Small intestine (tissue), 7 donors: ENCODE measurements around the gene ACOX1. TPM values are rescaled to one million over a fixed set of nuclear protein-coding genes. Genes with fewer than 3 reads are reported as not detected.

ENCODE experiments used
- DNase-seq, 2 donors: peaks; one replicate each; pipeline versions ENCODE4 v3.0.0 to v3.0.0-alpha.2; 2013
- FAIRE-seq: peaks from 2 replicates; lab custom pipeline; 2012; peaks lifted over from hg19 to GRCh38; lab: Jason Lieb, UNC
- H3K27ac ChIP-seq, 3 donors: one replicate each; pipeline ENCODE4 v1.5.1; 2013; ENCODE audit warnings: low read length in 2 of 3, mild to moderate bottlenecking in 2 of 3, control low read depth in 1 of 3, inconsistent platforms in 1 of 3, low read depth in 1 of 3, moderate library complexity in 1 of 3
- H3K27me3 ChIP-seq, 3 donors: one replicate each; pipeline ENCODE4 v1.6.1; 2013; ENCODE audit warnings: low read length in 3 of 3, inconsistent platforms in 1 of 3; ENCODE audit not compliant: control insufficient read depth in 3 of 3, insufficient read depth in 3 of 3
- H3K36me3 ChIP-seq, 3 donors: one replicate each; pipeline ENCODE4 v1.6.1; 2013; ENCODE audit warnings: low read length in 3 of 3, inconsistent platforms in 1 of 3, low read depth in 1 of 3, mild to moderate bottlenecking in 1 of 3, moderate library complexity in 1 of 3; ENCODE audit not compliant: control insufficient read depth in 3 of 3, insufficient read depth in 2 of 3
- H3K4me1 ChIP-seq, 3 donors: one replicate each; pipeline ENCODE4 v1.6.1; 2013; ENCODE audit warnings: low read length in 2 of 3, inconsistent platforms in 1 of 3, low read depth in 1 of 3, mild to moderate bottlenecking in 1 of 3, moderate library complexity in 1 of 3; ENCODE audit not compliant: control insufficient read depth in 3 of 3, insufficient read depth in 2 of 3
- H3K4me3 ChIP-seq, 3 donors: one replicate each; pipeline ENCODE4 v1.5.1; 2013; ENCODE audit warnings: low read length in 3 of 3, control low read depth in 1 of 3, inconsistent platforms in 1 of 3, low read depth in 1 of 3, mild to moderate bottlenecking in 1 of 3, moderate library complexity in 1 of 3
- H3K9me3 ChIP-seq, 2 donors: one replicate each; pipeline ENCODE4 v1.6.1; 2013; ENCODE audit warnings: low read depth in 1 of 2, low read length in 1 of 2; ENCODE audit not compliant: control insufficient read depth in 2 of 2, insufficient read depth in 1 of 2
- WGBS, 3 donors: extraction: QIAGEN DNeasy Blood & Tissue Kit; methylation state at CpG; one replicate each; pipeline ENCODE4 v1.1.7; 2013; 5-methylcytosine and 5-hydroxymethylcytosine counted together
- polyA plus RNA-seq, 4 donors: library from polyadenylated mRNA; stranded (reverse) in 3 of 4; unstranded in 1 of 4; fragments of 200-250 nt in 3 of 4; fragments of 120-200 nt in 1 of 4; gene quantifications; one replicate each; pipeline versions ENCODE4 v1.2.1 to v1.2.3, GENCODE V29; 2013
- donor health status: healthy with polysubstance abuse.
- donor health status: control.
- donor health status: control.
- donor health status: Bipolar disorder and iron deficiency.
- donor health status: healthy.

The ACOX1 gene
- polyA plus RNA-seq, 4 donors = 20.6 to 111 (median 62.5) TPM

- WGBS, 3 donors = 92 to 94% (median 93%) methylated on average over 18 of the region's 18 CpGs
- Histone ChIP-seq H3K4me3 (no peak overlapping the region), H3K36me3 (peaks cover 4 to 60% (median 8%) of the 10 kb centered on the region in 3 donors), H3K9me3 (no peaks in the 10 kb centered on the region), H3K27ac (no peak overlapping the region), H3K27me3 (no peaks in the 10 kb centered on the region), H3K4me1 (peaks cover 2 to 16% (median 3%) of the 10 kb centered on the region in 3 donors)
- FAIRE-seq (no peak), DNase-seq (no peak)
Observed at GRCh38 chr17:75901727-75902126, 77.2 kb downstream of the ACOX1 start.

DNA sequence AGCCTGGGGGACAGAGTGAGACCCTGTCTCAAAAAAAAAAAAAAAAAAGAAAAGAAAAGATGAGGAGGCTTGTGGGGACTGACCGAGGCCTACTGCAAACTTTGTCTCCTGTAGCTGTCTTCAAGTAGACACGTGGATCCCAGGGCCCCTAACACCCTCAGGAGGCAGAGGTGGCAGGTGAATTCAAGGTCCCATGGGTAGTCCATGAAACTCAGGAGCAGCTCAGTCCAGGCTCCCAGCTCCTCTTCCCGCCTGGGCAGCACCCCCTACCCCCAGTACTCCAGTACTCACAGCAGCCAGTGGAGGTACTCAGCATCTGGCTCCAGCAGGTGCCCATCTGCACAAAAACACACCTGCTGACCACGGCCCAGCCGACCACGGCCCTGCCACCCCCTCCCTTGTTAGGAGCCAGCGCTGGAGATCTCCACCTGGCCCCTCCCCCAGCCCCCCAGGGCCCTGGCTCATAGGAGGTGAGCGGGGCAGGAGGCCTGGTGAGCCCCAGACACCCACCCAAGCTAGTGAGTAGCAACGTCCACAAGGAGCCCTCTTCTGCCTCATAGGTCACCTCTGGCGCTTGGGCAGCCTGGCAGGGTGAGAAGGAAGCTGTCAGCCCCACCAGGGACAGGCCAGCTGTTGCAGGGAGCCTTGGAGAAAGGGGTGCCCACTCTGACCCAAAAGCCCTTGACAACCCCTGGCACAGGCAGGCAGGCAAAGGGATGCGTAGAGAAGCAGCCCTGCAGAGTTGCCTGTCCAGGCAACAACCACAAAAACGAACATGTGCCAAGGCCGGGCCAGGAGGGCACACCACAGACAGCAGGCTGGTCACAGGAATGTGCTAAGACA lies 78.1 kb downstream of the ACOX1 start:
- WGBS, 3 donors = 85 to 91% (median 89%) methylated on average over 13 of the region's 13 CpGs
- Histone ChIP-seq H3K4me3 (no peak overlapping the region), H3K27me3 (no peaks in the 10 kb centered on the region), H3K27ac (no peak overlapping the region), H3K4me1 (peaks cover 2 to 11% (median 3%) of the 10 kb centered on the region in 3 donors), H3K9me3 (no peaks in the 10 kb centered on the region), H3K36me3 (peaks cover 4 to 60% (median 8%) of the 10 kb centered on the region in 3 donors)
- FAIRE-seq (no peak), DNase-seq (no peak)

DNA sequence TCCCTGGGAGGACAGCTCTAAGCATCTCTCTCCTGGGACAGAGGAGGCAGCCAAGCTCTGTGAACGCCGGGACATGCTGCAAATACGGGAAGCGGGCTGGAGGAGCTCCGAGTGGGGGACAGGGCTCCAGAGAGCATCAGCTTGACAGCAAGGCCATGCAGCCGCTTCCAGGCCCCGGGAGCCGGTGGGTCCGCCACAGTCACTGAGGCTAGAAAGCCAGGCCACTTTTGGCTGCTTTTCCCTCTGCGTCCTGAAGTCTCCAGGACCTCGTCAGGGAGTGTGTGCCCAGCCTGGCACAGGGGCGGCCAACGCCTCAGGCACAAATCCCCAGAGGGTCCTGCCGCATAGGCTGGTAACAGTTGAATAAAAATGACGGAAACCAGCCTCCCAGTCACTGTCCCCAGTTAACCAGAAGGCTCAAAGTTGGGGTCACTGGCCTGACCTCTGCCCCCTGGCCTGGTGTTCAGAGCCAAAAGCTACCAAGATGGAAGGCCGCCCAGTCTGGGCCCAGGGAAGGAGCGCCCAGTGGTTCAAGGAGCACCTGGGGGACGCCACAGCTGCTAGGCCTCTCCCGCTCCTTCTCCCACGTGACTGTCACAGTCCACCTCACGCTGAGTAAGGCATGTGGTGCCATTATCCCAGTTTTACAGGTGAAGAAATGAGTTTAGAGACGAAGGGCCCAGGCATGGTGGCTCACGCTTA lies 79.0 kb downstream of the ACOX1 start:
- FAIRE-seq (no peak), DNase-seq (no peak)
- Histone ChIP-seq H3K27me3 (no peaks in the 10 kb centered on the region), H3K4me3 (no peak overlapping the region), H3K9me3 (no peaks in the 10 kb centered on the region), H3K27ac (no peak overlapping the region), H3K36me3 (peaks cover 4 to 63% (median 8%) of the 10 kb centered on the region in 3 donors), H3K4me1 (peaks cover 2 to 14% (median 5%) of the 10 kb centered on the region in 3 donors)
- WGBS, 3 donors = 90 to 96% (median 94%) methylated on average over 21 to 23 of the region's 23 CpGs

DNA sequence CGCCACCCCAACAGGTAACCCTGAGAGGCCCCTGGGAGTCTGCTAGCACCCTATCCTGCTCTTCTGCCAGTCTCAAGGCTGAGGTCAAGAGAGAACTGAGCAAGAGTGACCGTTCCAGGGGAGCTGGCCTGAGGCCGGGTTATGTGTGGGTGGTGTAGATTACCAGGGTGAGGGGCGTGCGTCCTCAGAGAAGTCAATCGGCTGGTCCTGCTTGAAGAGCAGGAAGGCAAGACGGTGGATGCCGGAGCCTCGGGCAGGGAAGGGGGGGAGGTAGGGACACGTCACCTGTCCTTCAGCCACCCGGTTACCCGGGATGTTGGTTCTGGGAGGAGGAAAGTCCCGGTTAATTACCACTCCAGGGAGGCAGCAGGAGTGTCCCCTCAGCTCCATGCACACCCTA lies 79.6 kb downstream of the ACOX1 start:
- DNase-seq = no peak
- peaks cover 2 to 19% (median 5%) of the 10 kb centered on the region in 3 donors for H3K4me1 ChIP-seq
- H3K36me3 ChIP-seq = peaks cover 4 to 68% (median 8%) of the 10 kb centered on the region in 3 donors

DNA sequence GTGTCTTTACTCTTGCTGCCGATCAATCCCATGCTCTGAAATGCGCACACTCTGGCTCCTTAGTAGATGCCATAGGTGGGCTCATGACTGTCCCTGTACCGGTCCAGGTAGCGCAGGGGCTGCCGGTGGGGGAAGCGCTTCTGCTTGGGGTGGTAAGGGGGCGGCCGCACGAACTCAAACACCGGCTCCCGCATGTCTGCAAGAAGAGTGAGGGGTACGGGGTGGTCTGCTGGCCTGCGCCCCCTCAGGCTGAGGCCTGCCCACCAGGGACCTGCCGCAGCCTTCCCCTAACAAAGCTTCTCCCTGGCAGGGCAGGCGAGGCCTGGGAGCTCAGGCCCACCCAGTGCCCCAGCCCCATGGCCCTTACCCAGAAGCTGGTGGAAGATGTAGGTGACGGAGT lies 80.2 kb downstream of the ACOX1 start:
- FAIRE-seq = no peak
- H3K36me3 ChIP-seq = peaks cover 4 to 74% (median 8%) of the 10 kb centered on the region in 3 donors
- H3K4me1 ChIP-seq = peaks cover 0 to 24% (median 2%) of the 10 kb centered on the region in 3 donors
- no peak overlapping the region for H3K27ac ChIP-seq
- no peaks in the 10 kb centered on the region for H3K9me3 ChIP-seq
- H3K4me3 ChIP-seq = no peak overlapping the region
- WGBS, 3 donors = 95 to 98% (median 96%) methylated on average over 16 of the region's 16 CpGs
- DNase-seq = no peak
- no peaks in the 10 kb centered on the region for H3K27me3 ChIP-seq

More for the DNA sequence above, 79.6 kb downstream of the ACOX1 start:
- no peak for FAIRE-seq
- no peak overlapping the region for H3K4me3 ChIP-seq
- H3K27ac ChIP-seq = no peak overlapping the region
- no peaks in the 10 kb centered on the region for H3K9me3 ChIP-seq
- 91 to 94% (median 94%) methylated on average over 13 of the region's 13 CpGs for WGBS, 3 donors
- H3K27me3 ChIP-seq = no peaks in the 10 kb centered on the region

DNA sequence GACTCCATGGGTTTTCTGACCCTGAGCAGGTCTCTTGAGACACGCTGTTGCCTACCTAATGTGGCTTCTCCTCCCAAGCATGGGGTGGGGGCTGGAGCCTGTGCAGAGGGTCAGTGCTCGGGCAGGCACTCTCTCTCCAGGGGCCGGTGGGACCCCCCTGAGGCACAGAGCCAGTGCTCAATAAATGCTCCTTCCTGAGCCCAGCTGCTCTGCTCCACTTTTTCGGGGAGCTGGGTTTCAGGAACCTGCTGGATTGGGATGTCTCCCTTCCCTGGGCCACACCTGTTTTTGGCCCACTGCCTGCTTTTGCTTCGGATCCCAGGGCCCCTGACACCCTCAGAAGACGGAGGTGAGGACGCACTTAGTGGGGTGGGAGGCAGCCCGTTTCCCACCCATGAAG lies 80.9 kb downstream of the ACOX1 start:
- Histone ChIP-seq H3K4me3 (no peak overlapping the region), H3K36me3 (peaks cover 4 to 79% (median 8%) of the 10 kb centered on the region in 3 donors), H3K9me3 (no peaks in the 10 kb centered on the region), H3K27ac (no peak overlapping the region), H3K27me3 (no peaks in the 10 kb centered on the region), H3K4me1 (peaks cover 0 to 31% (median 2%) of the 10 kb centered on the region in 3 donors)
- FAIRE-seq (no peak), DNase-seq (no peak)
- WGBS, 3 donors = 76 to 88% (median 84%) methylated on average over 8 of the region's 8 CpGs

- WGBS, 3 donors = 51 to 76% (median 64%) methylated on average over 30 to 37 of the region's 37 CpGs
- peak overlapping the region; percentile 61 to 95 (median 93) for H3K27ac ChIP-seq
Observed at GRCh38 chr17:75897160-75898019, 81.6 kb downstream of the ACOX1 start.

More at GRCh38 chr17:75897160-75898019, 81.6 kb downstream of the ACOX1 start:
- H3K9me3 ChIP-seq = no peaks in the 10 kb centered on the region
- FAIRE-seq = no peak
- no peaks in the 10 kb centered on the region for H3K27me3 ChIP-seq
- no peak for DNase-seq
- peaks cover 4 to 79% (median 8%) of the 10 kb centered on the region in 3 donors for H3K36me3 ChIP-seq
- peak overlapping the region; percentile 72 to 86 (median 77) for H3K4me3 ChIP-seq
- H3K4me1 ChIP-seq = peaks cover 0 to 38% (median 2%) of the 10 kb centered on the region in 3 donors
